Medulla oblongata (tissue), 1 donor: Measurements from ENCODE around the gene EMSY.
"Not testable (repeated sequence)": the region's sequence is repeated elsewhere in the genome, so short reads cannot be mapped to it uniquely, and the experiment has no call there.

Experiments
- DNase-seq: peaks from one replicate; pipeline ENCODE4 v3.0.0-alpha.2; 2015; ENCODE audit errors: extremely low spot score

Gene EMSY, protein sequence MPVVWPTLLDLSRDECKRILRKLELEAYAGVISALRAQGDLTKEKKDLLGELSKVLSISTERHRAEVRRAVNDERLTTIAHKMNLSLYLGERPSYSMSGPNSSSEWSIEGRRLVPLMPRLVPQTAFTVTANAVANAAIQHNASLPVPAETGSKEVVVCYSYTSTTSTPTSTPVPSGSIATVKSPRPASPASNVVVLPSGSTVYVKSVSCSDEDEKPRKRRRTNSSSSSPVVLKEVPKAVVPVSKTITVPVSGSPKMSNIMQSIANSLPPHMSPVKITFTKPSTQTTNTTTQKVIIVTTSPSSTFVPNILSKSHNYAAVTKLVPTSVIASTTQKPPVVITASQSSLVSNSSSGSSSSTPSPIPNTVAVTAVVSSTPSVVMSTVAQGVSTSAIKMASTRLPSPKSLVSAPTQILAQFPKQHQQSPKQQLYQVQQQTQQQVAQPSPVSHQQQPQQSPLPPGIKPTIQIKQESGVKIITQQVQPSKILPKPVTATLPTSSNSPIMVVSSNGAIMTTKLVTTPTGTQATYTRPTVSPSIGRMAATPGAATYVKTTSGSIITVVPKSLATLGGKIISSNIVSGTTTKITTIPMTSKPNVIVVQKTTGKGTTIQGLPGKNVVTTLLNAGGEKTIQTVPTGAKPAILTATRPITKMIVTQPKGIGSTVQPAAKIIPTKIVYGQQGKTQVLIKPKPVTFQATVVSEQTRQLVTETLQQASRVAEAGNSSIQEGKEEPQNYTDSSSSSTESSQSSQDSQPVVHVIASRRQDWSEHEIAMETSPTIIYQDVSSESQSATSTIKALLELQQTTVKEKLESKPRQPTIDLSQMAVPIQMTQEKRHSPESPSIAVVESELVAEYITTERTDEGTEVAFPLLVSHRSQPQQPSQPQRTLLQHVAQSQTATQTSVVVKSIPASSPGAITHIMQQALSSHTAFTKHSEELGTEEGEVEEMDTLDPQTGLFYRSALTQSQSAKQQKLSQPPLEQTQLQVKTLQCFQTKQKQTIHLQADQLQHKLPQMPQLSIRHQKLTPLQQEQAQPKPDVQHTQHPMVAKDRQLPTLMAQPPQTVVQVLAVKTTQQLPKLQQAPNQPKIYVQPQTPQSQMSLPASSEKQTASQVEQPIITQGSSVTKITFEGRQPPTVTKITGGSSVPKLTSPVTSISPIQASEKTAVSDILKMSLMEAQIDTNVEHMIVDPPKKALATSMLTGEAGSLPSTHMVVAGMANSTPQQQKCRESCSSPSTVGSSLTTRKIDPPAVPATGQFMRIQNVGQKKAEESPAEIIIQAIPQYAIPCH (N-terminal part only)

DNA sequence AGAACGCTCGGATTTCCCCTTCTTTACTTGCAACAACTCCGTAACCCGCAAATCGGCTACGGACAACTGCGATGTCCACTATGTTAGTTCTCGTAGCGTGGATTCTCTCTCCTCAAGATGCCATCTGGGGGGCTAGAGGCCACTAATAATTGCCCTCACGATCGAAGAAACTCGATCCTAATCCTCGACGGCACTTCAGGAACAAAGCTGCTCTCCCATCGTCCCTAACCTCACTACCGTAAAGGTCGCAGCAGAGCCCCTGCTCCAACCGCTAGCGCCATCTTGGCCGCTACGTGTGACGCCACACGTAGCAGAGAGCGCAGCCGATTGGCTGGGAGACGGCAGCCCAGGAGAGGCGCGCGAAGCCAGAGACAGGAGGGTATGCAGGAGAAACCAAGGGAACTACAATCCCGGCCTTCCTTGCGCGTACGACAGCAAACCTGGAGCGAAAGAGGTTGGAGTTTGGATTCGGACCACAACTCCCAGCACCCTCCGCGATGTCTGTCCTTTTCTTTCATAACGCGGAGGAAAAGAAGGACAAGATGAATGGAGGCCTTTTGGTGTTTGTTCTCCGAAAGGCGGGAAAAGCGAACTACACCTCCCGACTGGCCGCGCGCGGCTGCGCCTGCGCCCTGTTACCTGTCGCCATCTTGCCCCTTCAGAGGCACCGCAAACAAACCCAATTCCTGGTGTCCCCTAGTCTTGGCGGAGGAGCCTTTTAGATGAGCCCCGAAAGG lies at the start of gene EMSY:
Gene EMSY, plus strand, starts transcription at position 635 of the 737 bp plus-strand sequence. CDS start 1,921 bp downstream, outside the sequence.
- DNase-seq = peak; percentile 100

DNA sequence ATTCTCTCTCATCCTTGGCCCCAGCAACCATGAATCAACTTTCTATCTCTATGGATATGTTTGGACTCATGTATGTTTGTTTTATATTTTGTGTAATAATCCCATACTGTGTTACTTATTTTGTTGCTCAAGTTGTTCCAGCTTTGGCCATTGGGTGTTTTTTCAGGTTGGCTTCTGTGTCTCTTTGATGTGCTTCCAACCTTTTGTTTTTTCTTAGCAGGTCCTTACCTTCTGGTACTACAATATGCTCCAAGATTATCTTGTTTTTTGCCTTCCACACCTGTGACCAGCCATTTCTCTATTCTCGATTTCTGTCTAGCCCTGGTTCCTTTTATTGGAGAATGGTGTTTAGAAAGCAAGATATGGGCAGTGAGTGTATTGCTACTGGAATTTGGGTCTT lies 49.5 kb upstream of the EMSY start:
- no peak for DNase-seq

DNA sequence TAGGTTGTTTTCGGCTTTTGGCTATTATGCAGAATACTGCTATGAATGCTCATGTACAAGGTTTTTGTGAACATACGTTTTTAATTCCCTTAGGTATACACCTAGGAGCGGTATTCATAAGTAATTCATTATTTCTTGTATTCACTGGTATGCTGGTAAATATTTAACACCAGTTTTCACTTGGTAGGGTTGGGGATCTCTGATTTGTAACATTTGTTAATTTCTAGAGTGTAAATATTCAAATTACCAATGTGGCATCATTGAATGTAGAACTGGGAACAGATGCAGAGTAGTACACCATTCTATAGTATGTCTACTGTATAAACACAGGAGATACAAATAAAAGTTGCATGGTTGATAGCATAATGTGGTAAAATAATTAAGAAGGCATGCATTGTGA lies 47.4 kb upstream of the EMSY start:
- DNase-seq = no peak

DNA sequence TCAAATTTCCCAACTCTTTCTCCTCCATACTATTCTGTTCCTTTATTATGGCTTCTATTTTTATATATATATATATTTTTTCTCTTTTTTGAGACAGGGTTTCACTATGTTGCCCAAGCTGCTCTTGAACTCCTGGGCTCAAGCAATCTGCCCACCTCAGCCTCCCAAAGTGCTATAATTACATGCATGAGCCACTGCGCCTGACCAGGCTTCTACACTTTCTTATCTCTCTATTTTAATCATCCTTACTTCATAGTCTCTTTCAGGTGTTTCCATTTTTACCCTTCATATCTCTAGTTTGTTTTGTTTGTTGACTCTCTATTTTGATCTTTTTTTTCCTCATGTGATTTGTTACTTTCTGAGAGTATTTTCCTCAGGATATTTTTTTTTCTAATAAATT lies 43.9 kb upstream of the EMSY start:
- no peak for DNase-seq

DNA sequence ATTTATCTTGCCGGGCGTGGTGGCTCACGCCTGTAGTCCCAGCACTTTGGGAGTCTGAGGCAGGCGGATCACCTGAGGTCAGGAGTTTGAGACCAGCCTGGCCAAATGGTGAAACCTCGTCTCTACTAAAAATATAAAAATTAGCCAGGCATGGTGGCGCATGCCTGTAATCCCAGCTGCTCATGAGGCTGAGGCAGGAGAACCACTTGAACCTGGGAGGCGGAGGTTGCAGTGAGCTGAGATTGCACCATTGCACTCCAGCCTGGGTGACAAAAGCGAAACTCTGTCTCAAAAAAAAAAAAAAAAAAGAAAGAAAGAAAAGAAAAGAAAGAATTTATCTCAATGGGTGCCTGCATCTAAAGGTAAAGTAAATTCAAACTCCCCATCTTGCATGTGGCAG lies 43.3 kb upstream of the EMSY start:
- not testable (repeated sequence) for DNase-seq

DNA sequence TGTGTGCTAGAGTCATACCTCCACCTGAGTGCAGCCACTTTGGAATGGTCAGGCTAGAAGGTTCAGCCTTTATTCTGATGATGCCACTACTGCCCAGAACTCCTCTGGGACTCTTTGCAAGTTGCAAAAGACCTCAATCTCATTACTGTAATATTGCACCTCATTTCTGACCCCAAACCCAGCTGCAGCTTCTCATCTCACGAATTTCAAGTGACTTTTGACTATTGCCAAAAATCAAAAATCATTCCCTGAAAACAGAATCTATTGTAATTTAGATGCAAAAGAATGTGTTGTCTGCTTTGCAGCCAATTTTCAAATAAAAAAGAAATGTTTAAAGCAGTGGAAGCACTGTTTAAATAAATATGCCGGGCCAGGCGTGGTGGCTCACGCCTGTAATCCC lies 38.5 kb upstream of the EMSY start:
- DNase-seq = no peak

DNA sequence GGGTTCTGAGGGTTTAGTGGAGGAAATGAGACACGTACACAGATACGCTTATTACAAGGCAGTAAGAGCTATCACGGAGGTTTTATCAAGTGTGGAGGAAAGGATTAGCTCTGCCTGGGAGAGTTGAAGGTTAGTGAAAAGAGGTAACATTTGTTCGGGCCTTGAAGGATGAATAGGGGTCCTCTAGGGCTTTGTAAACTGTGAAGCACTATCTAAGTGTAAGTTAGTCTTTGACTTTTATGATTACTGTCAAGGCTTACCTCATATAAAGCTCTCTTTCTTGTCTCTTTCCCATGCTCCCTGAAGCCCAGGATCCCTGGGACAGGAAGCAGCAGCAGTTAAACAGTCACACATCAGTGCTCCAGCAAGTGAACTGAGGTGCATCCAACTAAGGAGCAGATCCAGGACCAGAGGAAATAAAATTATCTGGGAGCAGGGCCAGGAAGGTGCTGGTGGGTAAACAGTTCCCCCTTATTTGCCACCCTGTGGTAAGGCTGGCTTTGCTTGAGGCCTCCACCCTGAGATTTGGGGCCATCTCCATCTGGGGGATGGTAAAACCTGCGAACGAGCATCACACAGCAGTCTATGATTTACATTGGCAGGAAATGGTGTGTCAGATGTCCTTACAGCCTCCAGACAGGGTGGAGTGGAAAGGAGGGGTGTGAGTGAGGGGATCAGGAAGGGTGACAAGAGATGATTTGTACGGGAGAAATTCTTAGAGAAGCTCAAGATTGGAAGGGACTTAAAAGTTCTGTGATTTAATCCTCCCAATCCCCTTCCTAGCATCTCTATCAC lies 36.5 kb upstream of the EMSY start:
- no peak for DNase-seq

DNA sequence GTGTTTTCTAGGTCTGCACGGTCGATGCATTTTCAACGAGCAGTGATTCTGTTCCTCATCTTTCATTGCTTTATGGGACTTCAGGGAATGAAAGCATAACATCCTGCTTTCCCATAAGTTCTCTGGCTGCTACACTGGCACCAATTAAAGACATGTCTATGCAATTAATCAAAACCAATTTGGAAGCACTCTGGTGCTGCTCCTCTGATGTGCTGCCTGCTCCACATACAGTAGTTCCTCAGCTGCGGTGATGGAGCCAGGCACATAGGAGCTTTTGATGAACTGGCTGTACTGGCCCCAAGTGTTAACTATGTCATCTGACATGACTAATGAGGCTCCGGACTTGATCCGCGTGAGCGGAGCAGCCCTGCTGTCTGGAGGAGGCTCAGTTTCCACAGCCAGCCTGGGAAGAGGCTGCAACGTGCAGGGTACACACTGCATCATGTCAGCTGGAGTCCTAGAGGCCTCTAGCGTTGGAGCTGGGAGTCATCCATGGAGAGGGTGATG lies 33.9 kb upstream of the EMSY start:
- no peak for DNase-seq

DNA sequence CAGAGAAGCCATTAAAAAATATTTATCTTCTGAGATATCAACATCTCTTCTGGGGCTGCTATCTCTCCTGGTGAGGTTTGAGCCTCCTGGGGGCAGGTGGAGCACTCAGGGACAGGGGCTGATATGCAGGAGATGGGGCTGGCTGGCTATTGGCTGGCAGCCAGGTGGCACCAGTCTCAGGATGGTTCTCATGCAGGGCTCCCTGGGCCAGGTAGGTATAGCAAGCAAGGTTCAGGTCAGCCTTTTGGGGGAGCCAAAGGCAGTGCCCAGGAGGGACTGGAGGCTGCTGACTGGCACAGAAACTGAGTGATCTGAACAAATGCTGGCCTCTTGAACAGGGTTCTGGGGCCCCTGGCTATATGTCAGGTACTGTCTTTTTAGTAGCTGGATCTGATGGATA lies 29.7 kb upstream of the EMSY start:
- no peak for DNase-seq

DNA sequence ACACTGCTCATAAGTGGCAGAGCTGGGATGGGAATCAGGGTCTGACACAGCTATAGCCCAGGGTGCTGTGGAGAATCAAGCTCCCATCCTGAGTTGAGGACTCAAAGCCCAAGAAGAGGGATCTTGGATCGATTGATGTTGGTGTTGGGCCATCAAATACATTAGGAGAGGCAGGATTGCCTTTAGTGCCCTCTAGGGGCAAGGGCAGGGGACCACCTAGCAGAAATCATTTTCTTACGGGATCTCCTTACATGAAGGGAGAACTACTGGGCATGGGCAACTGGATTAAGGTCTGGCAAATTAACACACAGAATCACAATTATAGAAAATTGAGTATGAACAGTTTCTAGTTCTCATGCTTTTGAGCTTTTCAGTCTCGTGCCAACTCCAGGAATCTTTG lies 24.9 kb upstream of the EMSY start:
- DNase-seq = no peak

DNA sequence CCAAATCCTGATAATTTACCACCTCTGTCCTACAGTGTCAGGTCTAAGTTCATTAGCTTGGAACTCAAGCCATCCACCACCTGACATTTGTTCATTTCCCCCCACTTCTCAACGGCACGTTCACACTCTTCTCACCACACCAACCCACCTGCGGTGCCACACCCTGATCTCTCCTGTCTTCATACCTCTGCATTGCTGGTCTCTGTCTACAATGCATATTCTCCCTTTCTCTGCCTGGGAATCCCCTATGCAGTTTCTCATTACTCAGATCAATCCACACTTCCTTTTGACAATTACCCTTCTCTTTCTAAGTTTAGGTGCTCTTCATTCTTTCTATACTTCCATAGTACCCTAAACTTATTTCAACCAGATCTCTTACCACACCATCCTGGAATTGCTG lies 20.4 kb upstream of the EMSY start:
- DNase-seq = no peak

DNA sequence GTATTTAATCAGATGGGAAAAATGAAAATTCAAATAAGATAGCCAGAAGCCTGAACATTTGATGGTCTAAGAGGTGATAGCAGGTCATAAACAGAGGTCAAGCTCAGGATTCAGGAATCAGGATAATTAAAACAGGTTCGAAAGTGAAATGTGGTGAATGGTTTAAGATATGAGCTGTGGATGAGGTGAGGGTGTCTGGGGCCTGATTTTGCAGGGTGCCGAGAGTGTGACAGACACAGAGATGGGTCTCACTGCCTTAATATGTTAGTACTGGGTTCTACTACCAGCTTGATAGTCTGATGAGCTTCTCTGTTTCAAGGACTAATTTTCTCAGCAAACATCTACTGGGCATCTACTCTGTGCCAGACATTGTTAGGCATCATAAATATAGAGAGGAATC lies 19.9 kb upstream of the EMSY start:
- DNase-seq = no peak

DNA sequence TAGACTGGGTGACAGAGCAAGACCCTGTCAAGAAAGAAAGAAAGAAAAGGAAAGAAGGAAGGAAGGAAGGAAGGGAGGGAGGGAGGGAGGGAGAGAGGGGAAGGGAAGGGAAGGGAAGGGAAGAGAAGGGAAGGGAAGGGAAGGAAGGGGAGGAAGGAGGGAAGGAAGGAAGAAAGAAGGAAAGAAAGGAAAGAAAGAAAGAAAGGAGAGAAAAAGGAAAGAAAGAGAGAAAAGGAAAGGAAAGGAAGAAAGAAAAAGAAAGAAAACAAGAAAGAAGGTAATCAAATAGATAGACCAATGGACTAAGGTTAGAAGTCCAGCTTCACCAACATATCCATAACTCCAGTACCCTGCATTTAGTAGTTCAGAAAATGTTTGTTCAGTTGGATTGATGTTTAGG lies 18.2 kb upstream of the EMSY start:
- no peak for DNase-seq

DNA sequence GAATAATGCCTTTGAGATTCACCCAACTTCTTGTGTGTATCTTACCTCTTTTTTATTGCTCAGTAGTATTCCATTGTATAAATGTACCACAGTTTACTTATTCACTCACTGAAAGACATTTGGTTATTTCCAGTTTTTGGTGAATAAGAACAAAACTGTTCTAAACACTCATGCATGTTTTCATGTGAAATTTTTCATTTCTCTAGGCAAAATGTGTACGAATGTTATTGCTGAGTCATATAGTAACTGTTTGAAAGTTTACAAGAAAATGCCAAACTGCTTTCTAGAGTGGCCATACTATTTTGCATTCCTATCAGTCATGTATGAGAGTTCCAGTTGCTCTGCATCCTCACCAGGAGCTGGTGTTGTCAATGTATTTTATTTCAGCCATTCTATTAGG lies 8.8 kb upstream of the EMSY start:
- DNase-seq = no peak

DNA sequence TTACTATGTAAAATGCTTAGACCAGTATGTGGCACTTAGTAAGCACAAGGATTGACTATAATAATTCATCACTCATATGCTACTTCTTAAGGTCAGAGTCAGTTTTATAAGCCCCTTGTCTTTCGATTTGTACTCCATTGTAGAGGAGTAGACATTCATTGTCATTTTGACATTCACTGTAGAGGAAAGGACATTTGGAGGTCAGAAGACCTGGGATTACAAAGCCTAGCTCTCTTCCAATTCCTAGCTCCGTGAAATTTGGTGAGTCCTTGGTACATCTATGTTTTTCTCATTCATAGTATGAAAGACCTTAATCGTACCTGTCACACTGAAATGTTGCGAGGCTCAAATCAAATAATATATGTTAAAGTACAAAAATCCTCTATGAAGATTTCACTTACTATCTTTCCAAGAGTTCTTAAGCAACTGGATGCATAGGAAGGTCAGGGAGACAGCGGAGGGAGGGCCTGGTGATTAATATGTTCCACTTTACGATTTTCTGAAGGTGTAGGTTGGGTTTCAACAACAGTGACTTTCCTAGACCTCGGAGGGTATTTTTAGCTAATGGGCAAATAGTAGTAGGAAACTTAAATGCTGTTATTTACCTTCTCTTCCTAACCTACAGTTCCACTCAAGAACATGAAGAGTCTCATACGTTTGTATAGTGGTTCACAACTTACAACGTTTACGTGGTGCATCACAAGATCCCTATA lies 1.4 kb upstream of the EMSY start:
- DNase-seq = no peak

DNA sequence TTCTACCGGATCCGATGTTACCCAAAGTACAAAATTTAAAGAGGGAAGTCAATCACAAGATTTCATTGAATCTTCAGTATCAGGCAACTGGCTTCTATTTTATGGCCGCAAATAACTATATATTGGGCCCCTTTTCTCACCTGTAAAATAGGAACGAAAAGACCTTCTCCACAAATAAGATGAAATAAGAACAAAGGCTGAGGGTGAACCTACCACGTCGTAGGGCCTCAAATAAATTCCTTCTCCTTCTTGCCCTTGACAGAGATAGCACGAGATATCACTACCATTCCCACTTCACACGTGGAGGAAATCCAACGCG lies 794 bp upstream of the EMSY start:
- no peak for DNase-seq

DNA sequence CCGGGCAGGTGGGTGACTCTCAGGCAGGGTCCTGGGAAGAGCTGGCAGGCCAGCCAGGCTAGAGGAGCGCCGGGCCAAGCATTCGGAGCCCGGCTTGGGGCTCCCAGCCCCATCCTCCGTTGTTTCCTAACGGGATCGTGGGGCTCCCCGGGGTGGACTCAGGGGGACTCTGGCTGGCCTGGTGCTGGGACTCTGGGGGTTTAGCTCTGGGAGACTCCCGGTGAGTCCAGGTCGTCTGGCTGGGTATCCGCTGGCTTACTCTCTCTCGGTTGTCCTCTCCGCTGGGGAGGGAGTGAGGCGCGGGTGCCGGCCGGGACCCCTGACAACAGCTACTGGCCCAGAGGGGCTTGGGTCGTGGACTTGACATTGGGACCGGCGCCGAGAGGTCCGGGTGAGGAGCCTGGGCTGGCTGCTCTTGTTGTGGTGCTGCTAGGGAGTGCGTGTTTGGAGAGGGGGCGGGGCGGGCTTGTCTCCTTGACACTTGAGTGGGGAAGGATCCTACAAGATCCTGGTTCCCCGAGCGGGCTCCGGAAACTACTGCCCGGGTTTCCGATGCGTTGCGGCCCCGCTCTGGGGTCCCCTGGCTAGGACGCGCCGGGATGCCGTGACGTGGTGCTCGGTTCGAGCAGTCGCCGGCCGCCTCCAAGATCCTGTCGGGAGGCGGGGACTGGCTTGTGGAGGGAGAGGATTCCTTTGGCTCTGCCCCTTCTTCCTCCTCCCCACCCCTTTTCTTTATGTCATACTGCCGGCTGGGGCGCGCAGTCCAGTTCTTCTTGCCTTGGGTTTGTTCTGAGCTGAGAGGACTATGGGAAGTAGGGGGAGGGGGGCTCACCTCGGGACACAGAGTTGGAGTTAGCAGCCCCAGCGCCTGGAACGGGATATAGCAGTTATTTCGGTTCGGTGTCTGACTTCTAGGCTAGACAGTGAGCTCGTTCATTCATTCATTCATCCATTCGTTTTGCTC lies 585 bp downstream of the EMSY start:
- peak; percentile 76 for DNase-seq

DNA sequence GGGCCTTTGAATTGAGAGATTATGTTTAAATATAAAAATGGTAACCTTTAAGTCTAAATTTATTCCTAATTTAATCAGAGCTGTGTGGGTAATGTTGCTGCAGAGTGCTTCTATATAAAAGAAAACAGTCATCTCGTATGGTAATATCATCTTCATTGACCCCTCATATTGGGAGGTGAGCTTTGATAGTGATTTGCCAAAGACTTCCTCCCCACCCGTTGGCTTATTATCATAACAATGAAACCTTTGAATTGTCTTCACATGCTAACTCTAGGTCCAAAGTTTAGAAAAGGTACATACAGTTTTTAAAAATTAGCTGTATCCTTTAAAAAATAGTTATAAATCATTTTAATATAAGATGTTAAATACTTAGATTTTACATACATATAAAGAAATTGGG lies 3.7 kb downstream of the EMSY start:
- no peak for DNase-seq

DNA sequence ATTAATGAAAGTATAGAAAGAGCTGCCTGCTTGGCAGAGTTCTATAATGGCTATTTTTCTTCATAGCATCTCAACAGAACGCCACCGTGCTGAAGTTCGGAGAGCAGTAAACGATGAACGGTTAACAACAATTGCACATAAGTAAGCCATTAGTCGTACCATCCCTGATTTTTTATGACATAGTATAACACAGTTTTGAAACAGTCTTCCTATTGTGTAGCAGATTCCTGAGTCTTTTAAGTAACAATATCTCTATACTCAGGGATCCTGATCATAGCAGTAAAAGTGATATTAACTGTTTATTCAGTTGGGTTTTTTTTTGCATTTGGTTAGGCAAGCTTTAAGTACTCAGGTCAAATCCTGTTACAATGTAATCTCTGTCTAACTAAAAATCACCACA lies 8.4 kb downstream of the EMSY start:
- DNase-seq = no peak
